HG03565 (cell line): ENCODE data around the gene TXNRD1.

Experiments used
- ATAC-seq: cut with Tn5 transposase; IDR thresholded peaks from one replicate; pipeline ENCODE4 v1.9.1; 2021; ENCODE audit warnings: mild to moderate bottlenecking, moderate library complexity; ENCODE audit not compliant: unreplicated experiment

The TXNRD1 gene

GRCh38 chr12:104347374-104348075 lies 131.9 kb downstream of the TXNRD1 start:
- ATAC-seq, result no peak

- no peak for ATAC-seq
Observed at GRCh38 chr12:104348283-104348993, 132.9 kb downstream of the TXNRD1 start.

GRCh38 chr12:104348994-104349494 lies 133.5 kb downstream of the TXNRD1 start:
- ATAC-seq, result no peak

GRCh38 chr12:104350211-104351056 lies 134.9 kb downstream of the TXNRD1 start:
- no peak for ATAC-seq

GRCh38 chr12:104351057-104351983 lies 135.7 kb downstream of the TXNRD1 start:
- ATAC-seq, result no peak

- no peak for ATAC-seq
Observed at GRCh38 chr12:104352106-104352713, 136.6 kb downstream of the TXNRD1 start.

- ATAC-seq, result no peak
Observed at GRCh38 chr12:104353012-104353981, 137.7 kb downstream of the TXNRD1 start.

- no peak for ATAC-seq
Observed at GRCh38 chr12:104354167-104354867, 138.7 kb downstream of the TXNRD1 start.

- no peak for ATAC-seq
Observed at GRCh38 chr12:104354868-104355570, 139.4 kb downstream of the TXNRD1 start.

GRCh38 chr12:104355630-104356029 lies 140.1 kb downstream of the TXNRD1 start:
- no peak for ATAC-seq

GRCh38 chr12:104356231-104357115 lies 140.9 kb downstream of the TXNRD1 start:
- no peak for ATAC-seq

- no peak for ATAC-seq
Observed at GRCh38 chr12:104357421-104357952, 141.9 kb downstream of the TXNRD1 start.

- ATAC-seq, result peak; percentile 79
Observed at GRCh38 chr12:104358353-104359003, 142.9 kb downstream of the TXNRD1 start.

GRCh38 chr12:104359216-104359615 lies 143.6 kb downstream of the TXNRD1 start:
- no peak for ATAC-seq

- no peak for ATAC-seq
Observed at GRCh38 chr12:104360157-104360556, 144.6 kb downstream of the TXNRD1 start.
